ENCODE measurements around the gene EEF2.

- TF ChIP-seq CTCF (IDR thresholded peaks at IDR 0.05 in 4 of 5, conservative IDR thresholded peaks at IDR 0.05 in 1 of 5) (no peak), POLR2A (IDR thresholded peaks at IDR 0.05) (no peak)
Measured at GRCh38 chr19:3995607-3996006, 10.3 kb upstream of the EEF2 start.
